ENCODE results near the gene SMCO3.

Gene SMCO3

GRCh38 chr12:14814014-14814413, at the start of gene SMCO3:
Gene SMCO3 (minus strand): TSS chr12:14814182. CDS start chr12:14806680, 7,502 bp downstream.
- DNase-seq (ENCODE audit: low read depth) = no peak

GRCh38 chr12:14860490-14860889, 46.5 kb upstream of the SMCO3 start:
- no peak for DNase-seq (ENCODE audit: low read depth)

GRCh38 chr12:14858513-14858912, 44.5 kb upstream of the SMCO3 start:
- no peak for DNase-seq (ENCODE audit: low read depth)

- no peak for DNase-seq (ENCODE audit: low read depth)
These were observed 40.7 kb upstream of the SMCO3 start for GRCh38 chr12:14854586-14855183.

GRCh38 chr12:14853961-14854360, 40.0 kb upstream of the SMCO3 start:
- DNase-seq (ENCODE audit: low read depth) = no peak

GRCh38 chr12:14852880-14853279, 38.9 kb upstream of the SMCO3 start:
- DNase-seq (ENCODE audit: low read depth) = no peak

GRCh38 chr12:14850929-14851663, 37.1 kb upstream of the SMCO3 start:
- no peak for DNase-seq (ENCODE audit: low read depth)

- no peak for DNase-seq (ENCODE audit: low read depth)
These were observed 35.7 kb upstream of the SMCO3 start for GRCh38 chr12:14849661-14850060.

GRCh38 chr12:14846876-14847580, 33.0 kb upstream of the SMCO3 start:
- no peak for DNase-seq (ENCODE audit: low read depth)

GRCh38 chr12:14846042-14846587, 32.1 kb upstream of the SMCO3 start:
- DNase-seq (ENCODE audit: low read depth) = no peak

- no peak for DNase-seq (ENCODE audit: low read depth)
These were observed 31.4 kb upstream of the SMCO3 start for GRCh38 chr12:14845350-14845750.

- no peak for DNase-seq (ENCODE audit: low read depth)
These were observed 30.4 kb upstream of the SMCO3 start for GRCh38 chr12:14844401-14844800.

GRCh38 chr12:14843425-14843887, 29.5 kb upstream of the SMCO3 start, which contains the start of gene ART4:
Gene ART4 (minus strand): TSS chr12:14843526. CDS start chr12:14843113, 413 bp downstream.
- DNase-seq (ENCODE audit: low read depth) = no peak

GRCh38 chr12:14842315-14842714, 28.3 kb upstream of the SMCO3 start:
- no peak for DNase-seq (ENCODE audit: low read depth)

- no peak for DNase-seq (ENCODE audit: low read depth)
These were observed 27.8 kb upstream of the SMCO3 start for GRCh38 chr12:14841761-14842160.

- no peak for DNase-seq (ENCODE audit: low read depth)
These were observed 26.6 kb upstream of the SMCO3 start for GRCh38 chr12:14840616-14841015.

- no peak for DNase-seq (ENCODE audit: low read depth)
These were observed 25.3 kb upstream of the SMCO3 start for GRCh38 chr12:14839262-14839661.

GRCh38 chr12:14836336-14837210, 22.6 kb upstream of the SMCO3 start:
- DNase-seq (ENCODE audit: low read depth) = peak; percentile 83

- DNase-seq (ENCODE audit: low read depth) = no peak
These were observed 20.5 kb upstream of the SMCO3 start for GRCh38 chr12:14834509-14834908.

GRCh38 chr12:14833952-14834351, 20.0 kb upstream of the SMCO3 start:
- DNase-seq (ENCODE audit: low read depth) = no peak

- no peak for DNase-seq (ENCODE audit: low read depth)
These were observed 19.4 kb upstream of the SMCO3 start for GRCh38 chr12:14833336-14833735.

GRCh38 chr12:14828892-14829291, 14.9 kb upstream of the SMCO3 start:
- DNase-seq (ENCODE audit: low read depth) = no peak
